Activated B cell treated with CpG ODN at 0.5 μM for 24 hours (primary cell): Measurements from ENCODE around the gene PTPN3. TPM values are rescaled to one million over a fixed set of nuclear protein-coding genes. Genes with fewer than 3 reads are reported as not detected.
A peak's percentile ranks its signal among the peaks of the same experiment; 100 is the strongest.

Experiments
- ATAC-seq: fragments of 200-7000 bp; cut with Tn5 transposase; one replicate; pipeline ENCODE4 v1.10.0; 2021; ENCODE audit warnings: low read depth, mild to moderate bottlenecking, moderate library complexity
- CTCF ChIA-PET: fragments of 350-600 bp; sonication (Branson Sonifier 250); formaldehyde crosslinking; loops from one replicate; lab custom pipeline; 2021; ENCODE audit warnings: antibody characterized with exemption; lab: Charles Lee
- POLR2A ChIA-PET: fragments of 350-600 bp; sonication (Branson Sonifier 250); formaldehyde crosslinking; loops from one replicate; lab custom pipeline; 2021; ENCODE audit warnings: antibody characterized with exemption; lab: Charles Lee
- DNase-seq: peaks from one replicate; pipeline ENCODE4 v3.0.0; 2022
- H3K27ac Mint-ChIP-seq: one replicate; pipeline ENCODE4 v1.8.0; 2020; ENCODE audit warnings: mixed read lengths
- H3K27me3 Mint-ChIP-seq: one replicate; pipeline ENCODE4 v1.8.0; 2021; ENCODE audit warnings: mixed read lengths
- H3K36me3 Mint-ChIP-seq: one replicate; pipeline ENCODE4 v1.8.0; 2021; ENCODE audit warnings: low read depth, mixed read lengths
- H3K4me1 Mint-ChIP-seq: one replicate; pipeline ENCODE4 v1.8.0; 2021; ENCODE audit warnings: mixed read lengths
- H3K4me3 Mint-ChIP-seq: one replicate; pipeline ENCODE4 v1.8.0; 2020; ENCODE audit warnings: mild to moderate bottlenecking, mixed read lengths
- H3K9me3 Mint-ChIP-seq: one replicate; pipeline ENCODE4 v1.8.0; 2020; ENCODE audit warnings: mixed read lengths
- intact Hi-C: fragments of 100-400 bp; cut with micrococcal nuclease; formaldehyde crosslinking; loops from one replicate; pipeline ENCODE4 v1.15.1; 2024
- total RNA-seq: library from RNA; stranded (reverse); gene quantifications from 2 replicates; pipeline ENCODE4 v1.2.3, GENCODE V29; 2022
- TF ChIP-seq, protein P1 (sequence below): fragments of 200-600 bp; IDR thresholded peaks from one replicate; pipeline ENCODE4 v1.8.0; 2022; ENCODE audit warnings: antibody characterized with exemption, mild to moderate bottlenecking

Gene PTPN3
- total RNA-seq, 1 donor from 2014 or later = 0.09 TPM

DNA sequence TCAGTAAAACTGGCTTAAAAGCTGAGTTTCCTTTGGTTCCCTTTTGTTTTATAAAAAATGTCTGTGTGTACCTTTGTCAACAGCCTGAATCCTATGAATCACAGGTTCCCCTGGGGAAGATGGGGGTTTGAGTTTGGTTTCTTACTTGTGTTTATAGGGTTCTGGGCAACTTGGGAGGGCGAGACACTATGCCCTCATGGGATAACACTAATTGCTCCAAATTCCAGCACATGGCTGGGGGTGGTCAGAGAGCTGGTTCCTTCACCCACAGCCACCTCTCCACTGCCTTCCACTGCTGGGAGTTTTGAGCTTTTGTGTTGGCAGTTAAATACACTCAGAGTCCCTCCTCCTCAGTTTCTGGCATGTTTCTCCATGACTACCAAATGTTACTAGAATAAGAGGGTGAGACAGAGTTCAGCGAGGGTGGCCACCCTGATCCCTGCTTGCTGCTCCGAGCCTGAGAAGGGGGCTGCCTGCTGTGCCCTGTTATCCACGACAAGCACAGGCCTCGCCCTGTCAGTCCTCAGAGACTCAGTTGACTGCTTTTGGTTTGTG, 94.3 kb downstream of the PTPN3 start:
- TF ChIP-seq, protein P1, sequence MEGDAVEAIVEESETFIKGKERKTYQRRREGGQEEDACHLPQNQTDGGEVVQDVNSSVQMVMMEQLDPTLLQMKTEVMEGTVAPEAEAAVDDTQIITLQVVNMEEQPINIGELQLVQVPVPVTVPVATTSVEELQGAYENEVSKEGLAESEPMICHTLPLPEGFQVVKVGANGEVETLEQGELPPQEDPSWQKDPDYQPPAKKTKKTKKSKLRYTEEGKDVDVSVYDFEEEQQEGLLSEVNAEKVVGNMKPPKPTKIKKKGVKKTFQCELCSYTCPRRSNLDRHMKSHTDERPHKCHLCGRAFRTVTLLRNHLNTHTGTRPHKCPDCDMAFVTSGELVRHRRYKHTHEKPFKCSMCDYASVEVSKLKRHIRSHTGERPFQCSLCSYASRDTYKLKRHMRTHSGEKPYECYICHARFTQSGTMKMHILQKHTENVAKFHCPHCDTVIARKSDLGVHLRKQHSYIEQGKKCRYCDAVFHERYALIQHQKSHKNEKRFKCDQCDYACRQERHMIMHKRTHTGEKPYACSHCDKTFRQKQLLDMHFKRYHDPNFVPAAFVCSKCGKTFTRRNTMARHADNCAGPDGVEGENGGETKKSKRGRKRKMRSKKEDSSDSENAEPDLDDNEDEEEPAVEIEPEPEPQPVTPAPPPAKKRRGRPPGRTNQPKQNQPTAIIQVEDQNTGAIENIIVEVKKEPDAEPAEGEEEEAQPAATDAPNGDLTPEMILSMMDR = no peak
- Mint-ChIP-seq H3K9me3 (no peaks in the 10 kb centered on the region), H3K36me3 (no peaks in the 10 kb centered on the region), H3K4me1 (peaks cover 38% of the 10 kb centered on the region), H3K27me3 (peaks cover 11% of the 10 kb centered on the region), H3K4me3 (no peak overlapping the region), H3K27ac (no peak overlapping the region)
- ChIA-PET CTCF (no interaction called here), POLR2A (no interaction called here)
- ATAC-seq = no peak
- intact Hi-C loops = loop anchor here (5.0 kb wide), 3 partner anchors 207 to 387 kb away; partner anchors contain the start of gene TMEM245
- DNase-seq = no peak

DNA sequence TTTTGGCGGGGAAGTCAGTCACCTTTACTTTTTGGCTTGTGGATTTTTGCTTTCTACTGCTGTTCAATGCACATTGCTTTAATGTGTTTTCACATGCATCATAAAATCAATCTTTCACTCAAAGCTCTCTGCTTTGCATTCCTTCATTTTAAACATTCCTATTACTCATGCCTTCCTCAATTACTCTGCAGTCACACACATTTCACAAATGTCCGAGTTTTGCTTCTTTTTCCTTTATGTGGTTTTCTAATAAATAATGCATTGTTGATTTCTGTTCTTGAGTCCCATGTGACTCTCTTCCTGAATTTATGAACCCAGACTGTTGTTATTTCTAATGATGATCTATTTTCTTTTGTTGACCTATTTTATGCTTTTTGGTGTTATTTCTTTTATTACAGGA, 95.0 kb downstream of the PTPN3 start:
- ATAC-seq (no peak), DNase-seq (no peak)
- Mint-ChIP-seq H3K9me3 (no peaks in the 10 kb centered on the region), H3K4me1 (peaks cover 45% of the 10 kb centered on the region), H3K4me3 (no peak overlapping the region), H3K36me3 (no peaks in the 10 kb centered on the region), H3K27me3 (peaks cover 11% of the 10 kb centered on the region), H3K27ac (no peak overlapping the region)
- intact Hi-C loops = loop anchor here (5.0 kb wide), 3 partner anchors 206 to 386 kb away; partner anchors contain the start of gene TMEM245
- CTCF ChIA-PET = no interaction called here
- TF ChIP-seq, protein P1 = no peak
- POLR2A ChIA-PET = no interaction called here

DNA sequence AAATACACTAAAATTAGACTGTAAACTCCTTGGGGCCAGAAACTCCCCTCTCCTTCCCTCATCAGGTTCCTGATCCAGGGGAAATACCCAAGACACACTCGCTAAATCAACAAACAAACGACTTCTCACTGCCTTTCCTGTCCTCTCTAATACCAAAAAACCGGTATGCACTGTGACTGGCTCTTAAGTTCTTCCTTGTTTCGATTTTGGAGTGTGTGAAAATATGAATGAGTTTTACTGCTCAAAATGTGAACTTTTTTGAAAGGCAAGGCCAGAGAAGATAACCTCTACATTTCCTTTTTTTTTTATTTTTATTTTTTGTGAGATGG, 96.2 kb downstream of the PTPN3 start:
- intact Hi-C loops = loop anchor here (1.0 to 5.0 kb wide), 8 partner anchors 9 to 468 kb away; partner anchors contain the start of genes ABITRAM, ELP1, EPB41L4B and TMEM245
- CTCF ChIA-PET = interaction anchor here (1.6 to 3.7 kb wide), 2 partner anchors 10 to 158 kb away, joined by 6 to 29 read pairs; no protein-coding TSS in a partner anchor

GRCh38 chr9:109401169-109401989, 96.7 kb downstream of the PTPN3 start:
- Mint-ChIP-seq H3K9me3 (no peaks in the 10 kb centered on the region), H3K27me3 (peaks cover 13% of the 10 kb centered on the region), H3K4me1 (peaks cover 45% of the 10 kb centered on the region), H3K4me3 (peak overlapping the region; percentile 53), H3K27ac (peak overlapping the region; percentile 62), H3K36me3 (no peaks in the 10 kb centered on the region)
- TF ChIP-seq, protein P1 = no peak
- DNase-seq = no peak
- intact Hi-C loops = loop anchor here (1.0 to 5.0 kb wide), 7 partner anchors 39 to 467 kb away; partner anchors contain the start of genes ABITRAM, ELP1, EPB41L4B and TMEM245
- peak; percentile 51 for ATAC-seq
- POLR2A ChIA-PET = interaction anchor here (1.1 to 4.2 kb wide), 2 partner anchors 10 to 281 kb away, joined by 4 to 26 read pairs; partner anchors contain the start of gene TMEM245
- CTCF ChIA-PET = interaction anchor here (0.9 to 3.7 kb wide), 4 partner anchors 8 to 158 kb away, joined by 3 to 29 read pairs (median 5); no protein-coding TSS in a partner anchor

More for the DNA sequence above, 96.2 kb downstream of the PTPN3 start:
- Mint-ChIP-seq H3K27ac (peak overlapping the region; percentile 62), H3K9me3 (no peaks in the 10 kb centered on the region), H3K4me3 (peak overlapping the region; percentile 53), H3K4me1 (peaks cover 45% of the 10 kb centered on the region), H3K27me3 (peaks cover 11% of the 10 kb centered on the region), H3K36me3 (no peaks in the 10 kb centered on the region)
- ATAC-seq = no peak
- POLR2A ChIA-PET = interaction anchor here (4.2 kb wide), 1 partner anchor 10 kb away, joined by 26 read pairs; no protein-coding TSS in a partner anchor
- no peak for DNase-seq
- TF ChIP-seq, protein P1 = no peak
